Measurements from ENCODE around the gene MBOAT2.
"Not testable (repeated sequence)": the region's sequence is repeated elsewhere in the genome, so short reads cannot be mapped to it uniquely, and the experiment has no call there.

The MBOAT2 gene

GRCh38 chr2:8954990-8955389 is 48.5 kb downstream of the MBOAT2 start:
- DNase-seq (ENCODE audit: low read depth), result no peak

GRCh38 chr2:8953525-8953924 is 50.0 kb downstream of the MBOAT2 start:
- no peak for DNase-seq (ENCODE audit: low read depth)

- no peak for DNase-seq (ENCODE audit: low read depth)
These were observed 63.9 kb downstream of the MBOAT2 start for GRCh38 chr2:8939486-8940114.

- no peak for DNase-seq (ENCODE audit: low read depth)
These were observed 65.1 kb downstream of the MBOAT2 start for GRCh38 chr2:8938384-8938783.

- DNase-seq (ENCODE audit: low read depth), result no peak
These were observed 67.5 kb downstream of the MBOAT2 start for GRCh38 chr2:8935982-8936381.

- DNase-seq (ENCODE audit: low read depth), result no peak
These were observed 69.1 kb downstream of the MBOAT2 start for GRCh38 chr2:8934338-8934737.

- no peak for DNase-seq (ENCODE audit: low read depth)
These were observed 70.8 kb downstream of the MBOAT2 start for GRCh38 chr2:8932702-8933101.

GRCh38 chr2:8930185-8930584 is 73.3 kb downstream of the MBOAT2 start:
- not testable (repeated sequence) for DNase-seq (ENCODE audit: low read depth)

GRCh38 chr2:8929128-8929527 is 74.4 kb downstream of the MBOAT2 start:
- DNase-seq (ENCODE audit: low read depth), result no peak

- no peak for DNase-seq (ENCODE audit: low read depth)
These were observed 75.7 kb downstream of the MBOAT2 start for GRCh38 chr2:8927510-8928455.

GRCh38 chr2:8926356-8926755 is 77.1 kb downstream of the MBOAT2 start:
- DNase-seq (ENCODE audit: low read depth), result no peak

GRCh38 chr2:8925411-8925810 is 78.1 kb downstream of the MBOAT2 start:
- no peak for DNase-seq (ENCODE audit: low read depth)

- DNase-seq (ENCODE audit: low read depth), result no peak
These were observed 80.3 kb downstream of the MBOAT2 start for GRCh38 chr2:8923183-8923582.

GRCh38 chr2:8922431-8922830 is 81.1 kb downstream of the MBOAT2 start:
- no peak for DNase-seq (ENCODE audit: low read depth)

GRCh38 chr2:8918412-8918811 is 85.1 kb downstream of the MBOAT2 start:
- DNase-seq (ENCODE audit: low read depth), result no peak

GRCh38 chr2:8915941-8916340 is 87.5 kb downstream of the MBOAT2 start:
- DNase-seq (ENCODE audit: low read depth), result no peak

GRCh38 chr2:8913767-8914166 is 89.7 kb downstream of the MBOAT2 start:
- not testable (repeated sequence) for DNase-seq (ENCODE audit: low read depth)

GRCh38 chr2:8907764-8908288 is 95.7 kb downstream of the MBOAT2 start:
- DNase-seq (ENCODE audit: low read depth), result no peak

GRCh38 chr2:8903924-8904323 is 99.6 kb downstream of the MBOAT2 start:
- DNase-seq (ENCODE audit: low read depth), result not testable (repeated sequence)

- DNase-seq (ENCODE audit: low read depth), result not testable (repeated sequence)
These were observed 100.7 kb downstream of the MBOAT2 start for GRCh38 chr2:8902757-8903156.

- DNase-seq (ENCODE audit: low read depth), result not testable (repeated sequence)
These were observed 106.3 kb downstream of the MBOAT2 start for GRCh38 chr2:8897206-8897605.

- not testable (repeated sequence) for DNase-seq (ENCODE audit: low read depth)
These were observed 106.8 kb downstream of the MBOAT2 start for GRCh38 chr2:8896671-8897070.
